Activated T-helper 17 cell treated with anti-CD3 and anti-CD28 coated beads, Interleukin-2, amount 50 U/mL, for 72 hours (primary cell): ENCODE data around the gene NRSN2. TPM values are rescaled to one million over a fixed set of nuclear protein-coding genes. Genes with fewer than 3 reads are reported as not detected.

Experiments
- ATAC-seq: fragments of 150-1000 bp; cut with Tn5 transposase; replicated peaks from 2 replicates; pipeline ENCODE4 v1.10.0; 2021; ENCODE audit warnings: mild to moderate bottlenecking, moderate library complexity
- H3K27ac Mint-ChIP-seq: one replicate; pipeline ENCODE4 v1.8.0; 2022; ENCODE audit warnings: mixed read lengths
- H3K27me3 Mint-ChIP-seq: one replicate; pipeline ENCODE4 v1.8.0; 2022; ENCODE audit warnings: mixed read lengths
- H3K36me3 Mint-ChIP-seq: one replicate; pipeline ENCODE4 v1.8.0; 2022; ENCODE audit warnings: low read depth, mild to moderate bottlenecking, mixed read lengths
- H3K4me1 Mint-ChIP-seq: one replicate; pipeline ENCODE4 v1.8.0; 2022; ENCODE audit warnings: mixed read lengths
- H3K4me3 Mint-ChIP-seq: one replicate; pipeline ENCODE4 v1.8.0; 2022; ENCODE audit warnings: mild to moderate bottlenecking, mixed read lengths
- H3K9me3 Mint-ChIP-seq: one replicate; pipeline ENCODE4 v1.8.0; 2022; ENCODE audit warnings: mixed read lengths
- total RNA-seq, 2 donors: library from RNA; stranded (reverse); gene quantifications; one replicate each; pipeline ENCODE4 v1.2.3, GENCODE V29; 2022

NRSN2 gene
- total RNA-seq, 2 donors from 2014 or later, result 4.3 to 5.2 TPM

GRCh38 chr20:358891-359555 lies 12.1 kb downstream of the NRSN2 start:
- Mint-ChIP-seq H3K27me3 (no peaks in the 10 kb centered on the region), H3K27ac (no peak overlapping the region), H3K9me3 (no peaks in the 10 kb centered on the region), H3K4me1 (peaks cover 8% of the 10 kb centered on the region), H3K36me3 (no peaks in the 10 kb centered on the region), H3K4me3 (no peak overlapping the region)
- no peak for ATAC-seq

- Mint-ChIP-seq H3K4me3 (no peak overlapping the region), H3K27ac (no peak overlapping the region), H3K27me3 (no peaks in the 10 kb centered on the region), H3K4me1 (peaks cover 29% of the 10 kb centered on the region), H3K9me3 (no peaks in the 10 kb centered on the region), H3K36me3 (no peaks in the 10 kb centered on the region)
- ATAC-seq, result no peak
These were observed 14.7 kb downstream of the NRSN2 start for GRCh38 chr20:361561-361960.

DNA sequence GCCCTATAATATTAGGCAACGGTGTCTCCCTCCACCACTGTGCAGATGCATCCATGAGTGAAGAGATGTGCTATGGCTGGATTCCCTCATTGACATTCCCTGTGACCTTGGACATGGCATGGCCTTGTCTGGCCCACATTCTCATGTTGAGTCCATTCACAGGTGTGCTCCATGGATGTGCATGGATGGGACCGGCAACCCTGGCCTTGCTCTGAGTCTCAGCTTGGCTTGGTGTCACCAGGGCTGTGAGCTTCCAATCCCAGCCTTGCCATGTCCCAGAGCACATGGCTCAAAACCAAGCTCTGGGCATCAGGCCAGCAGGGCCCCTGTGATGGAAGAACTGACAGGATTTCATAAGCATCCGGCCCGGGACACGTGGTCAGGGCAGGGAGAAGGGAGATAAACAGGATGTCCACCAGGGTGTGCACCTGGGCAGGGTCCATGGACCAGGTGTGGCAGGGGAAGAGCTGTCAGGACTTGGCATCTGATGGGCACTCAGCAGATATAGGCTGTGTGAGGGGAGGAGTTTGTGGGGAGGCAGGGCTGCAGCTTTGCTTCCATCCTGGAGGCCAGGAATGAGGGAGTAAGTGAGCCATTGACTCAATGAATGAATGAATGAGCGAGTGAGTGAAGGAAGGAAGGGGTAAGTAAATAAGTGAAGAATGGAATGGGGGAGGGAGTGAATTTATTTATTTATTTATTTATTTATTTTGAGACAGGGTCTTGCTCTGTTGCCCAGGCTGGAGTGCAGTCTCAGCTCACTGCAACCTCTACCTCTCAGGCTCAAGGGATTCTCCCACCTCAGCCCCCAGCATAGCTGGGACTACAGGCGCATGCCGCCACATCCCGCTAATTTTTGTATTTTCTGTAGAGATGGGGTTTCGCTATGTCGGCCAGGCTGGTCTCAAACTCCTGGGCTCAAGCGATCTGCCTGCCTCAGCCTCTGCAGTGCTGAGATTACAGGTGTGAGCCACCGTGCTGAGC lies 15.7 kb downstream of the NRSN2 start:
- Mint-ChIP-seq H3K4me3 (no peak overlapping the region), H3K36me3 (no peaks in the 10 kb centered on the region), H3K27ac (peak overlapping the region; percentile 36), H3K27me3 (no peaks in the 10 kb centered on the region), H3K9me3 (no peaks in the 10 kb centered on the region), H3K4me1 (peaks cover 30% of the 10 kb centered on the region)
- peak; percentile 71 for ATAC-seq

DNA sequence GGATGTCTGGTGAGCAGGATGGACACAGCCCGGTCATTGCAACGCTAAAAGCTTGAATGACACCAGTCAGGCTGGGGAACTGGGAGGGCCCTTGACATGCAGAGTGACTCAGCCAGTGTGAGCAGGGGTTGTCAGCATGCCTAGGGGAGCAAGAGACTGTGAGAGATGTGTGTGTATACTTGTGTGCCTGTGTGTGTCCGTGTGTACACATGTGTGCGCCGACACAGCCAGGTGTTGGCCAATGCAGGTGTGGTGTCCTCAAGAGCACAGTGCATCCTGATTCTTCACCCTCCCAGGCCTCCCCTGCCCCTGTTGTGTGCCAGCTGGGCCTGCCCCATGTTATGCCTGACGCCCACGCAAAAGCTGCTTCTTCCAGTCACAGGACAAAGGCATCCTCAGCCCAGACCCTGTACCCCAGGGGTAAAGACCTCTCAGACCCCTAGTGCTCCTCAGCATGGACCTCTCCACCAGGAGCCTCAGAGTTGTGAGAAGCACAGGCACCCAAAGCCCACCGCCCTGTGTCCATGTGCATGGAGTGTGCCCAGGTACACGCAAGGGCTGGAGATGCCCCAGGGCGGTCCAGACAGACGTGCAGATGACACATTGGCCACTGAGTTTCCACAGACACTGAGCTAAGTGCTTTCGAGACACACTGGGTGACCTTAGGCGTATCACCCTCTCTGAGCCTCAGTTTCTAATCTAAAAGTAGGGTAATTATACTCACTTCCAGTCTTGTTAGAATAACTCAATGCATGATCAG lies 16.6 kb downstream of the NRSN2 start:
- no peaks in the 10 kb centered on the region for H3K9me3 Mint-ChIP-seq
- no peak overlapping the region for H3K27ac Mint-ChIP-seq
- no peaks in the 10 kb centered on the region for H3K27me3 Mint-ChIP-seq
- peaks cover 31% of the 10 kb centered on the region for H3K4me1 Mint-ChIP-seq
- ATAC-seq, result no peak
- no peak overlapping the region for H3K4me3 Mint-ChIP-seq
- H3K36me3 Mint-ChIP-seq, result no peaks in the 10 kb centered on the region

- Mint-ChIP-seq H3K27me3 (no peaks in the 10 kb centered on the region), H3K4me3 (peak overlapping the region; percentile 61), H3K9me3 (no peaks in the 10 kb centered on the region), H3K36me3 (no peaks in the 10 kb centered on the region), H3K27ac (peak overlapping the region; percentile 76), H3K4me1 (peaks cover 37% of the 10 kb centered on the region)
- peak; percentile 55 for ATAC-seq
These were observed 18.2 kb downstream of the NRSN2 start for GRCh38 chr20:364905-365794.

DNA sequence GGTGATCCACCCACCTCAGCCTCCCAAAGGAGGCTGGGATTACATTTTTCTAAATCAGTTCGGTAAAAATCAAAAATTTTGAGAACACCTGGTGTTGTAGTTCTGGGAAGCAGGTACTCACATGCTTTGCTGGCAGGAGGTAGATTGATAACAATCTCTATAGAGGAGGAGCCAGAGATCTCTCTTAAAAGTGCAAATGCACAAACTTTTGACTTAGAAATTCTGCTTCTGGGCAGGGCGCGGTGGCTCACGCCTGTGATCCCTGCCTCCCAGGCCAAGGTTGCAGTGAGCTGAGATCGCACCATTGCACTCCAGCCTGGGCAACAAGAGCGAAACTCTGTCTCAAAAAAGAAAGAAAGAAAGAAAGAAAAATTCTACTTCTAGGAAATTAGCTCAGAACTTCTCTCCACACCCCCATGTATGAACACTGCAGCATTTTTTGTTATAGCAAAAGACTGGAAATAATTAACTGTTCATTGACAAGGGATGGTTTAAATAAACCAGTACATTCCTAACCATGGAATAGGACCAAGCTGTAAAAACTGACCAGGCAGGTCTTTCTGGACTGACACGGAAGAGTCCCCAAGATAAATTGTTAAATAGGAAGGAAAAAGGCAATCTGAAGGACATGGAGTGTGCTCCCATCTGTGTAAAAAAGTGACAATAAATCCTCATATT lies 19.3 kb downstream of the NRSN2 start:
- Mint-ChIP-seq H3K27ac (peak overlapping the region; percentile 76), H3K9me3 (no peaks in the 10 kb centered on the region), H3K36me3 (no peaks in the 10 kb centered on the region), H3K4me3 (peak overlapping the region; percentile 61), H3K4me1 (peaks cover 37% of the 10 kb centered on the region), H3K27me3 (no peaks in the 10 kb centered on the region)
- ATAC-seq, result peak; percentile 31

DNA sequence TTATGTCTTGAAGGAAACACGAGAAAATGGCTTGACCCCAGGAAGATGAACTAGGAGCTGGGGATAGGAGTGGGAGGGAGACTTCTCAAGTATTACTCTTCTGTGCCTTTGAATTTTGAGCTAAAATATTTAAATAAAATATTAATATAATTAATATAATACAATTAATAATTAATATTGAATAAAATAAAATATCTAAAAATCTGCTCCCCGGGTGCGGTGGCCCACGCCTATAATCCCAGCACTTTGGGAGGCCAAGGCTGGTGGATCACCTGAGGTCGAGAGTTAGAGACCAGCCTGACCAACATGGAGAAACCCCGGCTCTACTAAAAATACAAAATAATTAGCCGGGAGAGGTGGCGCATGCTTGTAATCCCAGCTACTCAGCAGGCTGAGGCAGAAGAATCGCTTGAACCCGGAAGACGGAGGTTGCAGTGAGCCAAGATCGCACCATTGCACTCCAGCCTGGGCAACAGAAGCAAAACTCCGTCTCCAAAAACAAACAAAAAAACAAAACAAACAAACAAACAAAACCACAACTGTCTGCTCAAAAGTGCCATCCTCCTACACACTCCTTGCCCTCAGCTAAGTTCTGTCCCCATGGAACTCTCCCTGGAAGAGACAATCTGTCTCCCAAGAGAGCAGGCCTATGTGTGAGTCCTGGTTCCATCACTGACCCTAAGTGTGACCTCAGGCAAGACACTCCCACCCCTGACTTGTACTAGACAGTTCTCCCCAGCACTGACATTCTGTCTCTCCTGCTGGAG lies 20.0 kb downstream of the NRSN2 start:
- Mint-ChIP-seq H3K27ac (peak overlapping the region; percentile 76), H3K36me3 (no peaks in the 10 kb centered on the region), H3K9me3 (no peaks in the 10 kb centered on the region), H3K27me3 (no peaks in the 10 kb centered on the region), H3K4me3 (peak overlapping the region; percentile 61), H3K4me1 (peaks cover 37% of the 10 kb centered on the region)
- ATAC-seq, result no peak

GRCh38 chr20:367486-367887 lies 20.6 kb downstream of the NRSN2 start:
- no peak for ATAC-seq
- no peak overlapping the region for H3K27ac Mint-ChIP-seq
- H3K4me3 Mint-ChIP-seq, result no peak overlapping the region
- peaks cover 34% of the 10 kb centered on the region for H3K4me1 Mint-ChIP-seq
- no peaks in the 10 kb centered on the region for H3K36me3 Mint-ChIP-seq
- H3K27me3 Mint-ChIP-seq, result no peaks in the 10 kb centered on the region
- no peaks in the 10 kb centered on the region for H3K9me3 Mint-ChIP-seq

DNA sequence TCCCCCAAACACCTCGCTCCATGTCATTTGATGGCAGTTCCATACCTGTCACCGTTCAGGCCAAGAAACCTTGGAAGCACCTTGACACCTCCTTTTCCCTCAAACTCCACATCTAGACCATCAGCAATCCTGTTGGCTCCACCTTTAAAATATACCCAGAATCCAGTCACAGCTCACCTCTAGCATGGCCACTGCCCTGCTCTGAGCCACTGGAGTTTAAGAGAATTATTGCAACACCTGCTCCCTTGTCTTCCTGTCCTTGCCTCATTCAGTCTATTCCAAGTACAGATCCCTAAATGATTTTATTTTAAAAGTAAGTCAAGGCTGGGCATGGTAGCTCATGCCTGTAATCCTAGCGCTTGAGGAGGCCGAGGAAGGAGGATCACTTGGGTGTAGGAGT lies 22.0 kb downstream of the NRSN2 start:
- ATAC-seq, result no peak
- H3K36me3 Mint-ChIP-seq, result no peaks in the 10 kb centered on the region
- no peak overlapping the region for H3K27ac Mint-ChIP-seq
- H3K27me3 Mint-ChIP-seq, result no peaks in the 10 kb centered on the region
- H3K9me3 Mint-ChIP-seq, result no peaks in the 10 kb centered on the region
- H3K4me1 Mint-ChIP-seq, result peaks cover 39% of the 10 kb centered on the region
- H3K4me3 Mint-ChIP-seq, result no peak overlapping the region

GRCh38 chr20:370151-370600 lies 23.3 kb downstream of the NRSN2 start:
- no peaks in the 10 kb centered on the region for H3K27me3 Mint-ChIP-seq
- peaks cover 27% of the 10 kb centered on the region for H3K4me1 Mint-ChIP-seq
- no peak overlapping the region for H3K4me3 Mint-ChIP-seq
- H3K36me3 Mint-ChIP-seq, result no peaks in the 10 kb centered on the region
- H3K27ac Mint-ChIP-seq, result no peak overlapping the region
- ATAC-seq, result no peak
- H3K9me3 Mint-ChIP-seq, result no peaks in the 10 kb centered on the region

DNA sequence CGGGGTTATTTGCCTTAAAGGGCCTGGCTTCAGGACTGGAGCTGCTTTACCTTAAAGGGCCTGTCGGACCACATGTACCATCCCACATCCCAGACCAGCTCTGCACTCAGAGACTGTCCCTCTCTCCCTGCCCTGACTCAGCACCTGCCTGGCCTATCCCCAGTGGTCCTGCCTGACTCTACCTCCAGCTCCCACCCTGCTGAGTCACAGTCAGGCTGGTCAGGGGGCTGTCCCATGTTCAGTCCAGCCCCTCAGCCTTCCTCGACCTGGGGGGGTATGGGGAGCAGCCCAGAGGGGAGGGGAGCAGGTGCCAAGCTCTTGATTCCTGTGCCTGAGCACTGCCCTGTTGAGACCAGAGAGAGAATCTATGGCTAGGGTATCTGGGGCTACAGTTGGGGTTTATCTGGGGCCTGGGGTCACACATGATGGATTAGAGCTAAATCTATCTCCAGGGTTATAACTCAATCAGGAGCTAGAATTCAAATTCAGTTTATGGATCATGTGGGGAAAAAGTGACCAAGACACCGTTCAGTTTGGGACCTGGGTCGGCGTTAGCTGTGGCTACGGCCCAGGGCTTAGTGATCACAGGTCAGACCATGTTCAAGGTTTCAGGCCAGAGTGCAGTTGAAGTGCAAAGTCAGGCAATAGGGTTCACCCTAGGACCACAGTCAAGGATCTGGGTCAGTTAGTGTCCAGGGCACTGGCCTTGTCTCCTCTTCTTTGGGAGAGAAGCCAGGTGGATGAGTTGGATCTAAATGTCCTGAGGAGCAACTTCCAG lies 24.3 kb downstream of the NRSN2 start:
- H3K4me1 Mint-ChIP-seq, result peaks cover 20% of the 10 kb centered on the region
- no peak for ATAC-seq
- no peaks in the 10 kb centered on the region for H3K36me3 Mint-ChIP-seq
- H3K27ac Mint-ChIP-seq, result no peak overlapping the region
- H3K4me3 Mint-ChIP-seq, result no peak overlapping the region
- H3K27me3 Mint-ChIP-seq, result no peaks in the 10 kb centered on the region
- H3K9me3 Mint-ChIP-seq, result no peaks in the 10 kb centered on the region
